Stimulated activated CD4-positive, alpha-beta T cell treated with anti-CD3 and anti-CD28 coated beads, Interleukin-12 subunit alpha, Interleukin-12 subunit beta, amount 100 ng/mL, for 4 hours (primary cell): ENCODE results near the gene PKNOX2.

Experiments
- DNase-seq: peaks from one replicate; pipeline ENCODE4 v3.0.0-alpha.2; 2020

Gene PKNOX2

DNA sequence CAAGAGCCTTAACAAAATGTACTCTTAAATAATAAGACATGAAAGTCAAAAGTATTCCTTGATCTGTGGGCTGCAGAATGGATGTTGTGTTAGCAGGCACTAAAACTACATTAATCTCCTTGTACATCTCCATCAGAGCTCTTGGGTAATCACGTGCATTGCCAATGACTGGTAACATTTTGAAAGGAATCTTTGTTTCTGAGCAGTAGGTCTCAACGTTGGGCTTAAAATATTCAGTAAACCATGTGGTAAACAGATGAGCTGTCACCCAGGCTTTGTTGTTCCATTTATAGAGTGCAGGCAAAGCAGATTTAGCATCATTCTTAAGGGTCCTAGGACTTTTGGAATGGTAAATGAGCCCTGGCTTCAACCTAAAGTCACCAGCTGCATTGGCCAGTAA is 152.9 kb downstream of the PKNOX2 start:
- no peak for DNase-seq

DNA sequence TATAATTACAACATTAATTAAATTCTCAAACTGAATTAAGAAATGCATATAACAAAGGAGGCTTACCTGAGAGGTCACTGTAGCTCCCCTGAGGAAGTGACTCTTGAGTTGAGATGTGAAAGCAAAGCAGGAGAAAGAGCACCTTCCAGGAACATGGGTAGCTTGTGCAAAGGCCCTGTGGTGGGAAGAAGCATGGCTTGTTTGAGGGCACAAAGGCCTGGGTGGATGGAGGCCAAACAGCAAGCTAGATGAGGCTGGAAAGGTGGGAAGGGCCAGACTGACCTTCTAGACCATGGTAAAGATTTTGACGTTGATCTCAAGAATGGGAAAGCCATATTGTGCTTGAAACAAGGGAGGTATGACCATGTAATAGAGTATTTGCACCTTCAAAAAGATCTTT is 155.1 kb downstream of the PKNOX2 start:
- no peak for DNase-seq

DNA sequence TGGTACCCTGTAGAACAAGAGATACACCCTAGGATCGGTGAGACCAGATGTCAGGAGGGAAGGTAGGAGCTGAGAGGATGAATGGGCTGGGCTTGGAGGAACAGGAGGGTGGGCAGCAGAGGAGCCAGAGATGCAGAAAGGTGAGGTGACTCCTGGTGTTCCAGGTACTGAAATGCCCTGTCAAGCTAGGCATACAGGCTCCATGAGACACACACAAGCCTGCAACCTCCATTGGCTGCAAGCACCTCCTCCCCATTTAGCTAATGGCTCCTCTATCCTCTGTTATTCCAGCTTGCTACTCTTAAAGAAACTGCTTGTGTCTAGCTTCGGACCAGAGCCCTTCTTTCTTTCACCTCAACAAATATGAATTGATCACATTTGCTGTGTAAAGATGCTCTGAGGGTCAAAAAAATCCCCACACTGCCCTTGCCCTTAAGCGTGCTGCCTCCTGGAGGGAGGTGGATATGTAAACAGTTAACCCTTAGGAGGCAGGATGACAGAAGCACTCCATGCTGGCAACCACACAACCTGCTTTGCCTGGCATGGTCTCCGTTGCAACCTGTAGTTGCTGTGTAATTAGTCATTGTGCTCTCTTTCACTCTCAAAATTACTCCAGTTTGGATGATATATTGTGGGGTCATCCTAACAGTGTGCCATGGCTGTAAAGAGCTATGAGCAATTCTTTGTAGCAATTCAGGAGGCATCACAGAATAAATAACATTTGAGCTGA is 156.0 kb downstream of the PKNOX2 start:
- no peak for DNase-seq

DNA sequence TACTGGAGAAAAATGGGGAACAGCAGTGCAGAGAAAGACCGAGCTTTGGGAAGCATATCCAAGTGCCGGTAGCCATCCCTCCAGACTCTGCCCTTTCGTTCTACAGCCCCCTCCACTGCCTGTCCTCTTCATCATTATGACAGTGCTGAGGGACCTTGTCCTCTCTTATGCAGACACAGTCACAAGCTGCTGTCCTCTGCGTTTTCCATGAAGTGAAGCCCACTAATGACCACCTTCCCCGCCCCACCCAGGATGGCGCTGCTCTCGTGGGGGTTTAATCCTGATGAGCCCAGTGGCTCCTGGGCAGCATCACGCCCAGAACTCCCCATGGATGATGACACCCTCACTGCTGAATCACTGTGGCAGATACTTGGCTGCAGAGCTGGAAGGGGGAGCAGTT is 157.7 kb downstream of the PKNOX2 start:
- no peak for DNase-seq

DNA sequence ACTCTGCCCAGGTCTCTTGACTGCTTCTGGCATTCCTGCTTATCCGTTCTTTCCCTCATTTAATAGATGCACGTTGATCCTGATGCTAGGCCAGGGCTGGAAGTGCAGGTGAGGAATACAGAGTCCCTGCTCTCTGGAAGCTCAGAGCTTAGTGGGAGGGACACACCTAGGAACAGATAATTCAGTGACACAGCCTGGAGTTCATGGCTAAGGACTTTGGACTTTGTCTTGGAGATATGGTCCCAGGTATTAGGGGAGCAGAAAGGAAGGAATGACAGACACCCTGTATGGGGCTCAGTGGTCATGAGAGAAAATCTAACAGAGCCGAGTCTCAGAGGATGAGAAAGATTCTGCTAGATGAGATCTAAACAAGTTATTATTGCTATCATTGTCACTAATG is 160.6 kb downstream of the PKNOX2 start:
- no peak for DNase-seq

DNA sequence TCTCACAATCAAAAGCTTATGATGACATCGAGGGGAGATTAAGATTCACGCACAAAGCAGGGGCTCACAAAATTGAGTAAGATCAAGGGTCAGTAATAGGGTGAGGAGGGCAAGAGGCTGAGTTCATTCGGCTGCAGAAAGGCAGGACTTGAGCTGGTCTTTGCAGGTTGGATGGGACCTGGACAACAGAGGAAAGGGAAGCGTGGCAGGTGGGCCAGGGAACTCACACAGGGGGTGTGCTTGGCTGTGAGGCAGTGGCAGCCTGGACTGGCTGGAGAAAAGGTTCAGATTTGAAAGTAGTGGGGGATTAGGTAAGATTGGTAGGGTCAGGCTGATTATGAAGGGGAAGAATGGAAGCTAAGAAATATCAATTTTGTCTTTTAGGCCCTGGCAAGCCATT is 161.6 kb downstream of the PKNOX2 start:
- DNase-seq = no peak

DNA sequence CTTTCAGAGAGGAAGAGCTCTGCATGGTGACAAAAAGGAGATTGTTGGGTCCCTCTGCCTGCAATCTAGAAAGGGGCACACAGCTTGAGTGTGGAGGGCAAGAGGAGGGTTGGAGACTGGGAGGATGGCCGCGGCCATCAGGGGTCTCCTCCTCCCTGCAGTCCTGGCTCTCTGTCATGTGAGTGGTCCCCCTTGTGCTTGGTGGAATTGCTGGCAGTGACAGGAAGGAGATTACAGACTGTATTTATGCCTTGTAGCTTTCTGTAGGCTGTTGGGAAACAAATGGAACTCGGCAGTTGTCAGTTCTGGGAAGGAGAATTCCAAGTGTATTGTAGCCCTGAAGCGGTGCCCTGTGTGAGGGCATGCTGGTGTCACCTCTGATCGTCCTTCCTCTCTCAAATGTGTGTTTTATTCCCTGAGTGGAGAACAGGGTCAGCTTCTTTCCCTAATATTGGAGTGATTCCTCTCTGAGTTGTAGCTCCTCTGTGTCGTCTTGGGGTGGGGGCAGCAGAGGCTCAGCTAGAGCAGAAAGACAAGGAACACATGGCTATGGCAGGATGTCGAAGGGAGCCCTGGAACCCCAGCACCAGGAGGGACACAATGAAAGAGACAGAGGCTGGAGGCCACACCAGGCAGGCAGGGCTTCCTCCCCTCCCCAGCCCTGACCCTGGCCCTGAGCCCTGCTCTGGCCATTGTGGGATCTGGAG is 163.1 kb downstream of the PKNOX2 start:
- no peak for DNase-seq

DNA sequence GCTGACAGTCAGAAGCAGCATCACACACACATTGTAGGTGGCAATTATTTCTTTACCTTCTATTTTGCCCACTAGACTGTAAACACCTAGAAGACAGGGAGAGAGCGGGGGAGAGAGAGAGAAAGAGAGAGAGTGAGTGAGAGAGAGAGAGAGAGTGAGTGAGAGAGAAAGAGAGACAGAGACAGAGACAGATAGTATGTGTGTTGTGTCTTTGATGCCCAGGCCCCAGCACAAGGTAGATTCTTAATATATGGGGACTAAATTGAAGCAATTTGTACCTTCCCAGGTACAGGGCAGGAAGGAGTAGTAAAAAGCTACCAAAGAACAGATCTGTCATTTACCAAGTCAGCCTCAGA is 163.7 kb downstream of the PKNOX2 start:
- no peak for DNase-seq

DNA sequence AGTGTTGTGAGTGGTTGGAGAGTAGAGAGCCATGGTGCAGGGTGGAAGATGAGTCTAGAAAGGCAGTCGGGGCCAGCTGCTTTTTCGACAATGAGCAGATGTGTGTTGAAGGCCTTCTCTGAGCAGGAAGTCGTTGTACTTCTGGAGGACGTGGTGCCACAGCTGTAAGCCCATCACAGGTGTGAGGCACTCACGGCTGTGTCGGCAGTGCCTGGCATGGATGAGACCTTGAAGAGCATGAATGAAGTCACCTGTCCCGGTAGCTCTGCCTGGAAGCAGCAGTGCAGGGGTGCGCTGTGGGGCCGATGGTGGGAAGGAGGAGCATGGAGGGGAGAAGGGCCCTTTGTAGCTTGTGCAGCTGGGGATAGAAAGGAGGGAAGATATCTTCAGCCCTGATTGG is 165.2 kb downstream of the PKNOX2 start:
- DNase-seq = no peak

DNA sequence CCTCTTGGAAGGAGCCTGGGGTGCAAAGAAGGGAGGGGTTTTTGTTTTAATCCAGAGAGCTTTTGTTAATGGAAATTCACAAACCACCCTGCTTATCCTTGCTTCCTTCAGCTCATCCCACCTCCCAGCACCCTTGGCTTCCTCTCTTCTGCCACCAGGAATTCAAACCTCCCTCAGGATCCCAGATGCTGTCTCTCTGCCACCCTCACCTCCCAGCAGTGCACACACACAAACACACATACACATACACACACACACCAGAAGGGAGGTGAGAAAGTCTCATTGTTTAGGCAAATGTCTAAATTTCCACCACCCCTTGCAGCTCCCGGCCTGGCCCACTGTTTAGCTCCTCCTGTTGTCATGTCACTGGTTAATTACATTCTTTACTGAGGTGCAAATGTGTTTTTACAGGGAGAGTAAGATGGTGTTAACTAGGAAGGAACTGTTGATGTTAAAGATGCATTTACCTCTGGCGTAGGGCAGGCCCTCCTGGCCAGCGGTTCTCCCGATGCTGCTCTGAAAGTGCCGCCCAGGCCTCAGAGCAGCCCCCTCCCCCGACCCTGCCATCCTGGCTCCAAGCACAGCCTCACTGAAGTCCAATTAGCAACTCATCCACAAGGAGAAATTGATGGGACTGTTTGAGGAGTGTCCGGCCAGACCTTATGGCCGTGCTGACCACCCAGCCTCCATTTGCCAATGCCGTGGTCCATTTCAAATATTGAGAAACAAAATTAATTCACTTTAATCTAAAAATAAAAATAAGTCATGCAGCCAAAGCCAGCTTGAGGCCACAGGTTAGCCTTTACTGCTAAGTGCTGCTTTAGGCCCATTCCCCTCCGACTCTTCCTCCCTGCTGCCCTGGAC is 166.1 kb downstream of the PKNOX2 start:
- no peak for DNase-seq

DNA sequence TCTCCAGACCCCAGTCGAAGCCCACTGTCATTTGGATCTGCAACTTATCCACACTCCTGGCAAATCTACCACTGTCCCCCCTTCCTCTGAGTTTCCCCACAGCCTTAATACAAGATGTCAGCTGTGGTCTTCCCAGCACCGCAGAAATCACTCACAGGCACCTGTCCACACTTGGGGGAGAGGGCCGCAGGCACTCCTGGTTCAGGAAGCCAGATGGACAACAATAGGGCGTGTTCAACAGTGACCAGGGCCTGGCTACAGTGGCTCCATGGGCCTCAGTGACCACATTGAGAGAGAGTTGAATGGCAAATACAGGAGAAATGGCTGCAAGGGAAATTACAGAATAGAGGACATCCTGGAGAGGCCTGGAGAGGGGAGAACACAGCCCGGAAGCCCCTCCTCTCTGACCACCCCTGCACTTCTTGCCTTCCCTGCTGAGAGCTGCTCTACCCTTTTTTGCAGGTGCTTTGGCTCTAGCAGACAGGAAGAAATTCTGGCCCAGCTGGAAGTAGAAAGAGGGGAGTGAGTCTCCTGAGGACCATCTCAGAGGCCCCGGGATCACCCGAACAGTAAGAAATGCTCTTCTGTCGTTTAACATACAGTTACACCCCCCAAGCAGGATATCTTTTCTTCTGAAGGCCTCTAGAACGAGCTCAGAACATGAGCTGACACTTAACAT is 166.9 kb downstream of the PKNOX2 start:
- no peak for DNase-seq

DNA sequence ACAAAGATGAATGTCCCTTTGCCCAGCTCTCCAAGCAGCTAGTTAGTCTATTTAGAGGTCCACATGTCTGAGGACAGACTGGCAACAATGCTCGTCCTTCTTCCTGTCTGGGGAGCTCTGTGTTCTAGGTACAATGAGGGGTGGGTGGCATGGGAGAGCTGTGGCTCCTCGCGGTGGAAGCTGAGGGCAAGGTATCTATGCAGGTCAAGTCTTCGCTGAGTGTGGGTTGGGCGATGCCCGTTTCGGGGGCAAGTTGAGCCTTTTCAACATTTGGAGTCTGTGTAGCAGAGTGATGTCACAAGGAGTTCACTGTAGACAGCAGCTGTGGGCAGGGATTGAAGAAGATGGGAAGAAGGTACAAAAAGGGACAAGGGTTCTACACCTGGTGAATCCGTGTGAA is 168.3 kb downstream of the PKNOX2 start:
- DNase-seq = no peak

DNA sequence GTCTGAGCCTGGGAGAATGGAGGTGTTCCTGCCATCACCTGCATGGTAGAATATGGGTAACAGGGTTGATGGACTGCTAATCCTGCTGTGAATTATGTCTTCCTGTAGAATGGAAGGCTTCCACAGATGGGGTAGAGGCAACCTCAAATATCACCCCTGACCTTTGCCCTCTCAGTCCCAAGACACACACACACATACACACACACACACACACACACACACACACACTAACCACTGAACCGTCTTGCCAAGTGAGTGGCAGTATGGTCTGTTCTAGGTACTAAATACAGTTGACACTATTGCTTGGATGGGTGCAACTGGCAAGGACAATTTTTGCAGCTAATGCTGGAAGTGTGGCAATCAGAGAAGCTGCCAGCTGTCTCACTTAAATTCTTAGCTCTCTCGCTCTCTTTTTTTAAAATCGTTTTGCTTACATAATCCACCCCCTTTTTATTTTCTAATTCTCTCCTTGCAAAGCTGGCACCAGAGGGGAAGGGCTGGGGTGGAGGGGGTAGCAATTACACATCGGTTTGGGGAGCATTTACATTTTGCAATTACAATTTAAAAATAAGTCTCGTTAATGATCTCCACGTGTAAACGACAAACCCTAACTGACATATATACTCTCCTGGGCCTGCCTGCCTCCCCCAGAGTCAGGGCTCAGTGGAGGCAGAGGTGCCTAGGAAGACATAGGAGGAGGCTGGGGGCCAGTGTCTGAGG is 169.0 kb downstream of the PKNOX2 start:
- no peak for DNase-seq

DNA sequence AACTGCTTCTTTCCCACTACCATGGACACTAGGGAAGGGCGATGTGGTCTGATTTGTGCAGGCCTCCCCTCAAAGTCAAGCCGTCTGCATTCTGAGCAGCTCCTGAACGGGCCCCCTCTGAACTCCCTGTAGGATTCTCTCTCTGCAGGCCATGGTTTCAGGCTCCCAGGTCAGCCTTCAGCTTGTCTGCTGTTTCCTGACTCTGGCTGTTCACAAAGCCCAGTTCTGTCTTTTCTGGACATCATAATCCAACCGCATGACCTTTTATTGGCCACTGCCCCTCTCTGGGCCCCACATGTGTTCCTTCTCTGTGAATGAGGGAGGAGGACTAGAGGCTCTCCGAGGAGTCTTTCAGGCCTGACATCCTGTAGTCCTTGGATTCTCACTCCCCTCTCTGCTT is 170.6 kb downstream of the PKNOX2 start:
- no peak for DNase-seq

DNA sequence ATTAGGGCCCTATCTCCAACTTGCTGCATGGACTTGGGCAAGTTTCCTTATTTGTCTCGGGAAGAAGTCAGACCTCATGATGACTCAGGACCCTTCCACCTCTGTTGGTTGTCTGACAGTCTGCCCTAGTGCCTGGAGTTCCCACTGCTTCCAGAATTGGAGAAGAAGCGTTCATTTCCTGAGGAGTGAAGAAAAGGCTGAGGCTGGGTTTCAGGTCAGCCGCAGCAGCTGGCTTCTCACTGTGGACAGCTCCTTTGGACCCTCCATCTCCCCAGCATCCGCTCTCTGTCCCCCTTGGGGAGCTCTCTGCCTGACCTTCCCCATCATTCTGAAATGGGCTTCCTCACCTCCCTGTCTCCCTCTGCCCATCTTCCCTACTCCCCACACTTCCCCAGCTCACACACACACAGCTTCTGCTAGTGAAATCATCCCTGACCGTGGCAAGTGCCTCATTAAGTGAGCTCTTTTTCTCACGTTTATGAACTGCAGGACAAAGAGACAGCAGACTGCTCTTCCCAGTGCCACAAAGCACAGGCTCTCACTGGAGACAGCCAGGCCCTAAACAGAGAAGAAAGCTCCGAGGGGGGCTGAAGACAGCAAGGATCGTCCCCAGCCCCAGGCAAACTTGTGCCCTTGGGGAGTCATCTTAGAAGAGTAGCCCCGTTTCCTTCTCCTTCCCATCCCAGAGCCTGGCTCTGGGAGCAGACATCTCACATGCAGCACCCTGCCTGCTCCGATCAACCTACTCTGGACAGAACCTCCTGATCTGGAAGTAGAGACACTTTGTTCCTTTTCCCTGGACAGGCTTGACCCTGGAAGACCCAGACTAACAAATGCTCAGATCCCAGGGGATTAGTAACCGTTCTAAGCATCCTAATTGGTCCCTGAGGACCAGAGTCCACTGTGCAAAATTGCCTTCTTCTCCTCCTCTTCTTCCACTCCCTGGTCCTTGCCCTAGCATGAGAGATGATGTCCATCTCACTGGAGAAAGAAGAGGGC is 173.6 kb downstream of the PKNOX2 start:
- DNase-seq = no peak

DNA sequence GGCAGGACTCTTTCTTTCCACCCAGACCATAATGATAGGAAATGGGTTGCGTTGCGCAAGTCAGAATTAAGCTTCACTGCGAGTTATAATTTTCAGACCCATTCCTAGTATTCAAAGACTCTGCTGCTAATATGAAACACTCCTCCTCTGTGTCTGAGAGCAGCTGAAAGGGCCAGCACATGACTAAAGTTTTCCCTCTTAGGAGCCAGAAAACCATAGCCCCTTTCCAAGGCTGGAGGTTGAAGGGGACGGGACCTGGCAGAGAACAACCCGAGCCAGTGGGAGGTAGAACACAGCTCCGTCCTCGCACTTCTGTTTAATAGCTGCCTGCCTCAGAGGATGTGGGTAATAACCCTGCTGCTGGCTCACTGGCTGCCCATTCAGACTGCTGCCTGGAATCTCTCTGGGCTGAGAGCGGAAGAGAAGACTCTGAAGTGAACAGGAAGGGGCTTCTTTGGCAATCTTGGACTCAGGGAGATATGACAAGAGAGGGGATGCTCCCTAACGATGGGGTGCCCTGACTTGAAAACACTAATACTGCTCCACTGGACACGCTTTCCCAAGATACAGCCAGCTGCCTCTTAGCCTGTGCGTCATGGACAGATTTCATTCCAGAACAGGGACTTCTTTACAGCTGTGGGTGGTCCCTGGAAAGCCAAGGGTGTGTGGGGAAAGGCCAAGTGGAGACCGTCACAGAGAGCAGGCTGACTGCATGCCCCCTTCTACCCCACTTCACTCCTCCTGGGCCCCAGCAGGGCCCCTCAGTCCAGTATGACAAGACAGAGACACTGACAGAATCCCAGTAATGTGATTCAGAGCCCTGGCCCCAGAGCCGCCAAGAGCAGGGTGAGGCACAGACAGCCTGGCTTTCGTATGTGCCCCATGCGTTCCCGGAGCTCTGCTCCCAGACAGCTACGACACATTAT is 174.6 kb downstream of the PKNOX2 start:
- DNase-seq = no peak

DNA sequence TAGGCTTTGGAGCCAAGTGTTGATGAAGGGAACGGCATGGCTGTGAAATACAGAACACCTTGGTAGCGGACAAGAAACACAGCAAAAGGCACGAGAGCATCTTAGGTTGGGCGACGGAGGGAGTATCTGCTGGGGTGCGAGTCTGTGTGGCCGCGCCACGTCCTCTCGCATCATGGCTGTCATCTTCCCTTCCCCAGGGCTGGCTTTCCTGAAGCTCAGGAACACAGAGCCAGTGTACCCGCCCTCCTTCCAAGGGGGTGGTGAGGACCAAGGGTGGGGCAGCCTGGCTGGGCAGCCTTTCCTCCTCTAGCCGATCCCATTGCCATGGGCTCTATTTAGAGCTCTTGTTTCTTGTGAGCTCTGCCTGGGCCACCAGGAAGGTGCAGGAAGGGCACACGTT is 177.1 kb downstream of the PKNOX2 start:
- no peak for DNase-seq

DNA sequence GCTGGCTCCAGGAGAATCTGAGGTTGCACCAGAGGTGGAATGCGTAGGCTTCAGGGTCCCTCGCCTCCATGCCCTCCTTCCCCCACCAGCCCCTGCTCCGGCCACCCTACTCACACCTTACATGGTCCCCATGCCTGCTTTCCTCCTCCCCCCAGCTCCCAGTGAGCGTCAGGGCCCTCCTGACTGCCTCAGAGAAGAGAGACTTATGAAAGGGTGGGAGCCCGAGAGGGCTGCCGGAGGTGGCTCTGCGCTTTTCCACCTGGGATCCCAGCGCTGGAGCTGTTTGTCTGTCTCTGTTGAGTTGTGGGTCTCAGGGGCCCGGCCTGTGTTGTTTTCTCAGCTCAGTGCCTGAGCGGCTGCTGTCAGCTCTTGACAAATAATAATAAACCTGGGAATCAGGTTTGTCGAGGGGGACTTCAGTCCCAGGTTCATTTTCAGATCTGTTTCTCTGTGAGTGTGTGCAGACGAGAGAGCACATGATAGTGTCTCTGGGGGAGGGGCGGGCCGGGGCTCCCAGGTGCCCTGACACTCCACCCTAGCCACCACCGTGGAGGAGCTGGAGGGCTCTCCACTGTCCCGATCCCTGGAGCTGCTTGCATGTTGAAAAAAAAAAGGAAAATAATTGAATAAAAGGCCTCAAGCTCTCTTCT is 177.9 kb downstream of the PKNOX2 start:
- no peak for DNase-seq

DNA sequence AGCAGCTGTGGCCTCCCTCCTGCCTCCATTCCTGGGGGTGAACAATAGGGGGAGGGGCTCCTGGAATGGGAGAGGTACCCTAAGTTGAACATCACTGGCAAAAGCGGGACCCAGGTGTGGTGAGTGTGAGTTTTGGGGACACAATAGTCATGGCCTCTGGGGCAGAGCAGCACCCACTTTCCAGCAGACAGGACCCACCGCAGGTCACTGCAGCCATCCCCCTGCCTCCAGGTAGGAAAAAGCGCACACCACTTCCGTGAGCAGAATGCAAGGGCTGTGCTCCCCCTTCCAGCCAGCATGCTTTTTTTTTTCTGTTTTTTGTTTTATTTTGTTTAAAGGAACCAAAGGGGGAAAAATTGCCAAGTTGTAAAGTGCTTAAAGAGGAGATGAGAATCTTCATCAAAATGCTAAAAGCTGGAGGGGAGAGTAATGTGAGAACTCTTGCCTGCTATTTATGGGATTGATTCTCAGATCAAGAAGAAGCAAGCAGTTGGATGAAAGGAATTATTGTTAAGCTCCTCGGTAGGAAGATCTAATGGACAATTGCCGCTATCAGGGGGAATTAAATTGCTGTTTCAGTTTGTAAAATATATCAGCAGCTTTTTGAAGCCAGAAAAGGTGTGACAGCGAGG is 178.7 kb downstream of the PKNOX2 start:
- no peak for DNase-seq
